ENCODE results near the gene FCAMR. TPM values are rescaled to one million over a fixed set of nuclear protein-coding genes. Genes with fewer than 3 reads are reported as not detected.

Gene FCAMR
- total RNA-seq, 3 donors from 2014 or later, result 0.41 to 0.98 (median 0.84) TPM

DNA sequence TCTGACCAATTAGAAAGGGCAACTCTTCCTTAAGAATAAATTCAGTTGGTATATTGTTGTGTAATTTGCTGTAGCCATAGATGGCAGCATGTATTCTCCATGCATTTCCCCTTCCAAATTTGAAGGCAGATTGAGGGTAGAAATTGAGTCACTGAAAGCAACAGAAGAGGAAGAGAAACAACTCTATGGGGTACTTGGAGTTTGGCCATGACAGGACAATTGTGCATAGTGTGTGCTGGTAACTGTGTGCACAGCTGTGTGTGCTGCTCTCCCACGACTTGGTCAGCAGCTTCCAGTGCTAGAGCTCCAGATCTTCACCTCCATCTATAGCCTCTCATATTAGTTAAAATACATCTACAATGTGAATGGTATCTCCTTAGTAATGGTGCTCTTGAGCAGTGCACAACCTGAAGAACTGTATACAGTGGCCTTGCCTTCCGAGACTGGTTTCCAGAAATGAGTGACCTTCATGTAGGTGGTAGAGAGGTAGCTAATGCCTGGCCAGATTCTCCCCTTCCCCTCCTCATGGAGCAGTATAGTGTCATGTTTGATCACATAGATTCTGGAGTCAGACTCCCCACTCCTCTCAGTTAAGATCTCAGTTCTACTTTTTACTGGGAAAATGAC lies 882 bp upstream of the FCAMR start:
- H3K4me1 ChIP-seq (ENCODE audit: low read depth), result peaks cover 63% of the 10 kb centered on the region
- intact Hi-C loops (cut with DNase I, micrococcal nuclease), result no loop called here
- TF ChIP-seq, protein P1, sequence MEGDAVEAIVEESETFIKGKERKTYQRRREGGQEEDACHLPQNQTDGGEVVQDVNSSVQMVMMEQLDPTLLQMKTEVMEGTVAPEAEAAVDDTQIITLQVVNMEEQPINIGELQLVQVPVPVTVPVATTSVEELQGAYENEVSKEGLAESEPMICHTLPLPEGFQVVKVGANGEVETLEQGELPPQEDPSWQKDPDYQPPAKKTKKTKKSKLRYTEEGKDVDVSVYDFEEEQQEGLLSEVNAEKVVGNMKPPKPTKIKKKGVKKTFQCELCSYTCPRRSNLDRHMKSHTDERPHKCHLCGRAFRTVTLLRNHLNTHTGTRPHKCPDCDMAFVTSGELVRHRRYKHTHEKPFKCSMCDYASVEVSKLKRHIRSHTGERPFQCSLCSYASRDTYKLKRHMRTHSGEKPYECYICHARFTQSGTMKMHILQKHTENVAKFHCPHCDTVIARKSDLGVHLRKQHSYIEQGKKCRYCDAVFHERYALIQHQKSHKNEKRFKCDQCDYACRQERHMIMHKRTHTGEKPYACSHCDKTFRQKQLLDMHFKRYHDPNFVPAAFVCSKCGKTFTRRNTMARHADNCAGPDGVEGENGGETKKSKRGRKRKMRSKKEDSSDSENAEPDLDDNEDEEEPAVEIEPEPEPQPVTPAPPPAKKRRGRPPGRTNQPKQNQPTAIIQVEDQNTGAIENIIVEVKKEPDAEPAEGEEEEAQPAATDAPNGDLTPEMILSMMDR (IDR thresholded peaks at IDR 0.05), result no peak
- H3K36me3 ChIP-seq (ENCODE audit: low read depth), result no peaks in the 10 kb centered on the region
- H3K4me3 ChIP-seq, result no peak overlapping the region
- ATAC-seq (no peak), DNase-seq (peak in 1 of 3 donors; percentile 6)
- no peaks in the 10 kb centered on the region for H3K9me3 ChIP-seq

DNA sequence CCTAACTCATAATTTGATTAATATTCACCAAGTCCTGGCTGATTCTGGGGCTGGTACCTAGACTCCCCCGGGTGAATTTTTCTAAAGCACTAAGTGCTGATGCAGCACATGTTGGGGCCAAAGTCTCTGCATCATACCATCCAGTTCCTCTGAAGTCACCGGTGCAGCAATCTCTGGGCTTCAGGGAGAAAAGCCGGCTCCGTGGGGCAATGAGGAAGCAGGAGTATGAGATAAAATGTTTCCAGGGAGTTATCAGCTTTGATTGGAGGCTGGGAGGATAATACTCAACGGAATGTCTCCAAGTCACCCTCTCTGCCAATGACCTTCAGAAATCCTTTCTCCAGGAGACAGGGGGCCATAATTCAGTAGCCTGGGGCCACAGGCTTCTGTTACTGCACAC lies 1.2 kb downstream of the FCAMR start:
- TF ChIP-seq, protein P1 (IDR thresholded peaks at IDR 0.05), result no peak
- Histone ChIP-seq H3K36me3 (ENCODE audit: low read depth) (no peaks in the 10 kb centered on the region), H3K4me3 (no peak overlapping the region), H3K9me3 (no peaks in the 10 kb centered on the region), H3K4me1 (ENCODE audit: low read depth) (peaks cover 63% of the 10 kb centered on the region)
- DNase-seq, result peak; percentile 76 to 84 (median 77)
- peak; percentile 87 for ATAC-seq
- intact Hi-C loops (cut with DNase I, micrococcal nuclease), result no loop called here

DNA sequence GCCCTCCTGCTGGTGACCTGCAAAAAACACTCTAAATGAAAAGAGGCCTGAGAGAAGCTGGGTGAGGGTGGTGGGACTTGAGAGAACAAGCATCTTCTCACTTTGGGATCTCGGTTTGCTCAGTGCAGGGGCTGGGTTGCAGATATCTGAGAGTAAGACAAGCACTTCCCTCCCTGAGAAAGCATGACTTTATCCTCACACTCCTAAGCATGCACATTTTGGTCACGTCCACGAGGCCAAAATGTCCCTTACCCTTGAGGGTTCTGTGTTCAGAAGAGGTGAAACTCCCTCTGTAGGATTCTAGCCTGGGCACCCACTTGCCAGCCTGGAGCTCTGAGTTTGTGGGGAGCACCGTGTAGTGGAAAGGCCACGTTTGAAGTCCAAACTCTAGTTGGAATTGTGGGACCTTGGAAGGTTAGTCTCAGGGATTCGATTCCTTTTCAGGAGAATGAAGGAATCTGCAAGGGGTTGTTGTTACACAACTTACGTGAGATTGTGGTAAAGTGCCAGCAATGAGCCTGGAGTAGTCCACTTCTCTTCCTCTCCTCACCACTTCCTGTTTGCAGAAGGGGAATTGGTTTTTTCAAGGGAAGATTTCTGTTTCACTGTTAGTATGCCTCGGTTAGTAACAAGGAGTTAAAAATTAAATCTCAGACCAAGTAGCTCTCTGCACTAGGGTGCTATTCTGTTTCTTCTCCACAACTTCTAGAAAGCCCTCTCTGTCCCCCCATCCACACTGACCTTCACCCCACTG lies 3.0 kb downstream of the FCAMR start:
- intact Hi-C loops (cut with DNase I, micrococcal nuclease), result no loop called here
- peaks cover 62% of the 10 kb centered on the region for H3K4me1 ChIP-seq (ENCODE audit: low read depth)

DNA sequence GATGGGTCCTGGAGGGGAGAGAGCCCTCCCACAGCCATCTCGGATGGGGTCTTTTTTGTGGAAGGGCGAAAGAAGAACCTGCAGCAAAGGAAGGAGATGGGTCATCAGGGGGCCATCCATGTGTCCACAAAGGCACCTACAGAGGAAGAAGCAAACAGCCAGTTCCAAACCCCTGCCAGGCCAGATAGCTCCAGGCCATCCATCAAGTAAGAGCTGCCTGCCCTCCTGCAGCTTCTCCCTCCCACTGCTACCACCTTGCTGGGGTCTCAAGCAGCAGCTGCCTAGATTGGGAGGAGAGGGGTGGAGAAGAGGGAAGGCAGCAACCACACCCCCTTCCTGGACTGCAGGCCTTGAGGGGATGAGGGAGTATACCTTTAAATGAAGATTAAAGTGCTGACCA lies 4.5 kb downstream of the FCAMR start:
- TF ChIP-seq, protein P1 (IDR thresholded peaks at IDR 0.05), result no peak
- H3K4me1 ChIP-seq (ENCODE audit: low read depth), result peaks cover 50% of the 10 kb centered on the region
- H3K9me3 ChIP-seq, result no peaks in the 10 kb centered on the region
- no peak overlapping the region for H3K4me3 ChIP-seq
- H3K36me3 ChIP-seq (ENCODE audit: low read depth), result no peaks in the 10 kb centered on the region
- intact Hi-C loops (cut with DNase I, micrococcal nuclease), result no loop called here
- DNase-seq, result no peak
- ATAC-seq, result no peak

More for the DNA sequence above, 3.0 kb downstream of the FCAMR start:
- Histone ChIP-seq H3K36me3 (ENCODE audit: low read depth) (no peaks in the 10 kb centered on the region), H3K4me3 (no peak overlapping the region), H3K9me3 (no peaks in the 10 kb centered on the region)
- TF ChIP-seq, protein P1 (IDR thresholded peaks at IDR 0.05), result no peak
- ATAC-seq (peak; percentile 36), DNase-seq (no peak)

DNA sequence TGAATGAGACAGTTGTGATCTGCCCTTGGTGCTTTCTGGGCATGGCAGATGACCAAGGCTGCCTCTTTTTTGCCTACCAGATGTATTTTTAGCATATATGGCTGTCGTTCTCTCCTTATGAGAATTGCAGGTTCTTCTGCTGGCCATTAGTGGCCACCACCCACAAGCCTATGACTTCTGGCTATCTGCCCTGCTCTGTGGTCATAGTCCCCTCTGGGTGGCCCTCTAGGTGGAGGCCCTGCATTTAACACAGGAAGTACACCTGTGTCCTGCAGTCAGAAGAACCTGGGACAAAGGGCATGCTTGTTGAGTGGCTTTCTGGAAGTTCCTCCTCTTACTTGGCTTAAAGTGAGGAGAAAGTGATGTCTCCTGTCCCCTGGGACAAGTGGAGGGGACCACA lies 6.5 kb downstream of the FCAMR start:
- H3K9me3 ChIP-seq, result no peaks in the 10 kb centered on the region
- no peak overlapping the region for H3K4me3 ChIP-seq
- peak; percentile 87 for ATAC-seq
- H3K4me1 ChIP-seq (ENCODE audit: low read depth), result peaks cover 32% of the 10 kb centered on the region
- intact Hi-C loops (cut with DNase I, micrococcal nuclease), result no loop called here
- DNase-seq, result peak in 1 of 3 donors; percentile 65
- H3K36me3 ChIP-seq (ENCODE audit: low read depth), result no peaks in the 10 kb centered on the region
- TF ChIP-seq, protein P1 (IDR thresholded peaks at IDR 0.05), result no peak
